HG03521 (cell line): Measurements from ENCODE around the gene SSPN.
A peak's percentile ranks its signal among the peaks of the same experiment; 100 is the strongest.

Source experiments
- ATAC-seq: cut with Tn5 transposase; IDR thresholded peaks from one replicate; pipeline ENCODE4 v1.9.1; 2021; ENCODE audit warnings: mild to moderate bottlenecking, moderate library complexity; ENCODE audit not compliant: unreplicated experiment

Gene SSPN, protein sequence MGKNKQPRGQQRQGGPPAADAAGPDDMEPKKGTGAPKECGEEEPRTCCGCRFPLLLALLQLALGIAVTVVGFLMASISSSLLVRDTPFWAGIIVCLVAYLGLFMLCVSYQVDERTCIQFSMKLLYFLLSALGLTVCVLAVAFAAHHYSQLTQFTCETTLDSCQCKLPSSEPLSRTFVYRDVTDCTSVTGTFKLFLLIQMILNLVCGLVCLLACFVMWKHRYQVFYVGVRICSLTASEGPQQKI

DNA sequence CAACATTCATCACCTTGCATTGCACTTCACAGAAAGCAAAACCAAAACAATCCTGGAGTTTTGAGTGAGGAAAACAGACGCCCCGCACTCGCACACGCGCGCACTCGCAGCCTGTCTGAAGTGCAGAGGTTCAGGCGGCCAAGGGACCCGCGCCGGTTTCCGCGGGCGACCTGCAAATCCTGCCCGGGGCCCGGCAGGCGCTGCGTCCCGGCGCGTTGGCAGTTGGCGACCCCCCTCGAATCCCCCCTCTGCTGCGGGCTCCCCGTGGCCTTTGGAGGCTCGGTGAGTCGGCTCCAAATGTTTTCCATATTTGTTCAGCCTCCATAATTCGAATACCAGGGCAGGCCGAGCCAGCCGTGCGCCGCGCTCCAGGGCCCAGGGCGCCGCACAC is at the start of gene SSPN:
SSPN (plus strand) TSS at position 324 of the 391 bp plus-strand sequence. CDS start 100 bp downstream, outside the sequence.
- ATAC-seq = no peak

DNA sequence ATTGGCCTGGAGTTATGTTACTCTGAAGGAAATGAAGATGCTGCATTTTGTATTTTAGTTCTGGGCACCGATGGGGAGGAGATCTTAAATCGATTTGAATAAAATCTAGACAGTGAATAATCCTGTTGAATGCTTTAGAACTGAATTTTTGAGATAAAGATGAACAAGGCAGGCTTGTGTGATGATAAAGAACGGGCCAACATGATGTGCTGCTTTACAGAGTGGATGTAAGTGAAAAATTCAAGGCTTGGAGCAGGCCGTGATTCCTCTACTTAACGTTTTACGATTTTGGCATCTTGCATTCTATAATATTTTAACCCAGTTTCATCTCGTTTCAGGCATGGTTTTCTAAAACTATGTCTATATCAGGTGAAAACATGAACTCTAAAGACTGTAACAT is 47.1 kb upstream of the SSPN start:
- ATAC-seq = no peak

DNA sequence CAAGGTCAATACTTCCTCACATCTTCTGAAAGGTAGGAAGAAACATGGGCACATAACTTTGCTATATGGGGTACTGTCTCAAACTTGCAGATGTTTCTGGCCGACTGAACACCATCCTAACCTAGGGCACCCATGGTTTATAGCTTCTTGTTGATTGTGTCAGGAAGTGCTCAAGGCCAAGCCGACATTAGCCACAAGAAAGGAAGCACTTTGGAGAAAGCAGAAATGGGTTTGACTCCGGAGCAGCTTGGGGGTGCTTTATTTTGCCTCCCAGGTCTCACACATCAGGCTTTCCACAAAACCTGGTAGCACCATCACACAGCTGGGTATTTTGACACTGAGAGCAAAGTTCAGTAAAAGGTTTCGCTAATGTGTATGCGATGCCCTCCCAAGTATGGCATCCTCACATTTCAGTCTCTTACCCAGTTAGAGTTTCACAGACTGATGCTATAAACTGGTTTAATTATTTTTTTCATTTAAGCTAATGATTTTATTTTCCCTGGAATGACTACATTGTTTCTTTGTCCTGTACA is 45.3 kb upstream of the SSPN start:
- no peak for ATAC-seq

DNA sequence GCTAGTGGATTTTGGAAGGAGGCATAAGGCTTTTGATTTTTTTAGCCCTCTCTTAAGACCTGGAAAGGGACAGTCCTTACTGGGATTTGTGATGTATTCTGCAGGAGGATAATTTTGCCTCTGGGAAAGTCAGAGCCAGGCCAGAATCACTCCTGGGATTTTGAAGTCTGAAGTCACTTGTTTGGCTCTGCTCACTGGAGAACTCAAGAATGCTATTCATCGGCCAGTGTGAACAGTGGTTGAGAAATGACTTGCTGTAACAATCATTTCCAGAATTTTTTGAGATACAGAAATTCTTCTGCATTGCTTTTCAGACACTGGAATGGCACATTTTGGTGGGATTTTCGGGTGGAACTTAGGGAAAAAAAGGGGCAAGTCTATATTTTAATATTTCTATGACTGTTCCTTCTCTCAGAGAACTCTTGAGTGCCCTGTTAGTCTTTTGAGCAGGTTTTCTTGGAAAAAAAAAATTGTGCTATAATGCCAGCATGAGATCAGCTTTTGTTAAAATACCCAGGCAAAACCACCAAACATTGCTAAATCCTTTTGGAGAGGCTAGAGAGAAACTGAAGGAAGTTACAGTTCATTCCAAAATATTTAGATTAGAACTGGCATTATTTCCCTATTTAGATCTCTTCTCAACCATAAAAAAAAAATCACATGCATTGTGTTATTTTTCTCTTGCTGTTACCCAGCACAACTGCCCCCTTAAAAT is 44.5 kb upstream of the SSPN start:
- ATAC-seq = no peak

DNA sequence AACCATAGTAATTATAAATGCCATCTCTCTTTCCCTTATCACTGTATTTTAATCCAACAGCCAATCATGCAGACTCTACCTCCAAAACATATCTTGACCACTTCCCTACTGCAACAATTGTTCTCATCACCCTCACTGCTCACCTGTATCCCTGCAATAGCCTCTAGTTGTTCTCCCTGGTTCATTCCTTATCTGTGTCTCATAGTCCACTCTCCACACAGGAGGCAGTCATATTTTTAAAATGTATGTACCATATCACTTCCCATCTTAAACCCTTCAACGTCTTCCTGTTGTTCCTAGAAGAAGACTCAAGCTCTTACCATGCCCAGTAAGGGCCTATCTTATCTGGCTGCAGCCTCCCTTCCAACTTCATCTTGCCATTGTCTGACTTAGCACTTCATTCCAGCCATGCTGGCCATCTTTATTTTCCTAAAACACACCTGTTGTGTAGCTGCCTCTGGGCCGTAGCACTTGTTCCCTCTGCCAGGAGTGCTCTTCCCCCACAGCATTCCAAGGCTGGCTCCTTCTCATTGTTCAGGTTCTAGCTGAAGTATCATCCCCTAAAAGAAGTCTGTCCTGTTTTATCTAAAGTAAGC is 42.8 kb upstream of the SSPN start:
- ATAC-seq = no peak

DNA sequence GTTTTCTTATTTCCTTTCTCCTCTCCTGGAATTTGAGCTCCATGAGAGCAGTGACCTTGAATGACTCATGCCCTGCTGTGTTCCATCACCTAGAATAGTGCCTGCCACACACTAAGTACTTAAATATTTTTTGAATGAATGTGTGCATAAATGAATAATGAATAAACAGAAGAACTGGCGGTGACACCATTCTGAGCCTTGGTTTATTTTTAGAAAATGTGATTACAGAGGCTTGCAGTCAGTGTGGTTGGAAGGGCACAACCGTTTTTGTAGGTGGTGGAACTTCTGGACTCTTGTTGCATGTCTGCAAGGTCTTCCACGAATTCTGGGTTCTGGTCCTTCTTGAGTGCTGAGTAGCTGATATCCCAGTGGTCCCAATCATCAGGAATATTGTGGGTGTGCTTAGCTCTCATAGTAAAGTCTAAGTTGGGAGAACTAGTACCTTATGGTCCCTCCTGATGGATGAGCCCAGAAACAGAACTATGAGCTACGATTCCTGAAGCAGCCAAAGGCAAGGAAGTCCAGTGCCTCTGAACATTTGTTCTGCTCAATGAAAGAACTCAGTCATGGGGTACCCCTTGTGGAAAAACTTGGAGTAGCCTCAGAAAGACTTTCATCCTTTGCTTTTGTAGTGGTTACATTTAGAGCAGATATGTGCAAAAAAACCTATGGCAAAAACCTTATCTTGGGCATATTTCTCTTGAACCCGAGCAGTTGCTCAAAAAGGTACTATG is 41.8 kb upstream of the SSPN start:
- ATAC-seq = no peak

DNA sequence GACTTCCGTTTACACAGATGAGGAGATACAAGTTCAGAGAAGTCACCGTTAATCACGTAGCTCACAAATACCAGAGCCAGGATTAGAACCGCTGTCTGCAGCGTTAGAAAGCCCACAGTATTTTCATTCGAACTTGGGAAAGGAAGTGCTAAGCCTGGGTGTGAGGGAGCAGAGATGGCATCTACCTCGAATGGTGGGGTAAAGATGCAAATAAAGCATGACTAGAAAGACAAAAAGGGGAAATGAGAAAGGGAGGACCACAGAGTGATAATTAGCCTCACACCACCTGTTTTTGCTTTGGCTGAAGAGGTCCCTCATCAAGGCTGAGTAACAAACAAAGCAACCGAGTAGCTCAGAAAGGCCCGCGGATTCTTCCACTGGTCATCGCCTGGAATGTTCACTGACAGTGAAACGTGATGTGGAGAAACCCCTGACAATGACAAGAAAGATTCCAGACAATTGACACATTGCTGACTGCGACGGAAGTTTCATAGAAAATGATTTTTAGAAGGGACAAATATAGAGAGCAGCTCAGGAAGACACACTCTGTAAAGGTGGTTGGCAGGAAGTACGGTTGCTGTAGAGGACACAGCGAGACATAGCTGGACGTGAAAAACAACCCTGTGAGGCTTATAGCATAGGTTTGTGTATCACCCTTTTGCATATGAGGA is 39.0 kb upstream of the SSPN start:
- peak; percentile 83 for ATAC-seq

DNA sequence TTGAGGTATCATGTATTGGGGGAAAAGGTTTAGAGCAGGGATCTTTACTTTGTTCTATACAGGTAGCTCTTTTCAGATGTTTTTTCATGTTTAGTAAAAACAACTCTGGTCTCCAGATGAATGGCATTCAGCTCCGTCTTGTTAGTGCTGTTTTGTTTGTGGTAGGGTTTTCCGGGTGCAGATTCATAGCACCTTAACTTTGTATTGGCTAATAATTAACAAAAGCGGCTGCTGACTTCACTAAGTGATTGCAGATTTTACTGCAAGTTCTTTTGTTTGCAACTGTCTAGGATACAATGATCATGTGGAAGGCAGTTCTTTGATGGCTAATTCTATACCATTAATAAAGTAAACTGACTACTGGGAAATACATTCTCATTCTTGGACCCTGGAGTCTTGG is 38.4 kb upstream of the SSPN start:
- peak; percentile 10 for ATAC-seq

DNA sequence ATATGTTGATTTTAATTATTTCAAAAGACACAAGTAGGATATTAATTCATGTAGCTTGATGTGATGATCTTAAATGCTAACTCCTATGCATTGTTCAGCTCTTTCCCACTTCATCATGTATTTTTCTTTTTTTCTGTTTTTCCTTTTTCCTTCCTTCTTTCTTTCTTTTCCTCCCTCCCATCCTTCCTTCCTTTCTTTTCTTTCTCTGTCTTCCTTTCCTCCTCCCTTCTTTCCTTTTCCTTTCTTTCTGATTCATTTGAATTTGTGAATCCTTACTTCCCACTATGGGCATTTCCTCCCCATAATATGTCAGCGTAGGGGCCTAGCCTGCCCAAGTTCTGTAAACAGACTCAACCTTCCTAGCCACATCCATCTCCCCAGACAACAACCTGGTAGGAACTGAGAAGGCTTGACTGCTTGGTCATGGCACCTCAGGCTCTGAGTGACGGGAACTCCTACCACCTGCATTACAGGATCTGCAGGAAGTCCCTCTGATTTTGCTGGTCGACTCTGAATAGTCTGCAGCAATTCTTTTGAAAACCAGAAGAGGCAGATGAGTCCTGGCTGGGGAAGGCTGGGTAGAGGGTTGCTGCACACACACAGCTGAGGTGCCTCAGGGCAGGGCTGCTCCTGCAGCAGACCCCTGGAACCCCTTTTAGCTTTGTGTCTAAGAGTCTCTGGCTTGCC is 37.2 kb upstream of the SSPN start:
- ATAC-seq = no peak

DNA sequence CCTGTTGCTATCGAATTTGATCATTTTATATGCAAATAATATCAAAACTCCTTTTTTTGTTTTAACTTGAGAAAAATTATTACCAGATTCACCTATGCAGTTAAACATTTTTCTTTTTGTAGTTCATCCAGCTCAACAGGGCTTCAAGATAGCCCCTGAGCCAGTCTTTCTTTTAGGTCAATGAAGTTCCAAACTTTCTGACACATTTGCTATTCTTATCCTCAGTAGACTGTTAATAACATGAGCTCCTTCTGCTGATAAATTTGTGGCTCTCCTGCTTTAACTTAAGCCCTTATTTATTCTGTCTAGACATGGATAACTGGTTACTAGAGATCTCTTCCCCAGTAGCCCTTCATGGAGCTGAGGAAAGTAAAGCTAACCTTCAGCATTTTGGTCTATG is 33.2 kb upstream of the SSPN start:
- no peak for ATAC-seq

DNA sequence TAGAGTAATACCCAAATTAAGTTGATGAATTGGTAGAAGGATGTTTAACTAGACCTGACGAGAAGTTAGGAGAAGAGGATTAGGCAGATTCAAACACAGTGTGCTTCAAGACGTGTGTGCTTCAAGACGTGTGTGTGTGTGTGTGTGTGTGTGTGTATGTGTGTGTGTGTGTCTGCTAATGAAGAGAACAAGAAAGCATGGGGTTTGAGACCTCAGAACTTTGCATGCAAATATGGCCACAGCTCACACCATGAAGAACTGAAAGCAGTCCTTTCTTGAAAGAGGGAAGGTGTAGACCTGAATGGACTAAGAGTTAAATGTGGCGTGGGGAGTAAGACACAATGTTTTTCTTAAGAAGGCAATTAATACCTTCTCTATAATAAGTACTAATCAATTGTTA is 32.5 kb upstream of the SSPN start:
- ATAC-seq = peak; percentile 89

DNA sequence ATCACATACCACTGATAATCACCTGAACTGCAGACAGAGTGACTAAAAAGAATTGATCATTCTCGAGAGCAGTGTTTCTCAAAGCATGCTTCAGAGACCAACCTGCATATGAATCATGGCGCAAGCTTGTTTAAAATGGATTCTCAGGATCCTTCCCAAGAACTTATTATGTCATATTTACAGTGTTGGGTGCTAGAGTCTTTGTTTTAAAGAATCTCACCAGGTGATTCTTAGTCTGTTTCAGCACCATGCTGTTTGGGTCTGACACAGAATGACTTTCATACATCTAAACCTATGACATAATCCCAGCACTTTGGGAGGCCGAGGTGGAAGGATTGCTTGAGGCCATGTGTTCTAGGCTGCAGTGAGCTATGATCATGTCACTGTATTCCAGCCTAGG is 31.3 kb upstream of the SSPN start:
- no peak for ATAC-seq

DNA sequence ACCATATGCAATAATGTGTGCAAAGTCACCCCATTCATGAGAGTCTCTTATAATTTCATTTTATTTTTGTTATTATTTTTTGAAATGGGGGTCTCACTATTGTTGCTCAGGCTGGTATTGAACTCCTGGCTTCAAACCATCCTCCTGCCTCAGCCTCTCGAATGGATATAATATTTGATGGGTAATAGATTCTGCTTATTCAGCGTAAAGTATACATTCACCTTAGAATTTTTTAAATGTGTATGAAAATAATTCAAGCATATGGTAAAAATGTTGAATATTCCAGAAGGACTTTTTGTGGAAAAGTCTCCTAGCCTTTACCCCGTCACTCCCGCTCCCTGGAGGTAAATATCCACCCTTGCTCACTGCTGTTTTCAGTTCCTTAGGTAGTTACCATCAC is 23.4 kb upstream of the SSPN start:
- no peak for ATAC-seq

DNA sequence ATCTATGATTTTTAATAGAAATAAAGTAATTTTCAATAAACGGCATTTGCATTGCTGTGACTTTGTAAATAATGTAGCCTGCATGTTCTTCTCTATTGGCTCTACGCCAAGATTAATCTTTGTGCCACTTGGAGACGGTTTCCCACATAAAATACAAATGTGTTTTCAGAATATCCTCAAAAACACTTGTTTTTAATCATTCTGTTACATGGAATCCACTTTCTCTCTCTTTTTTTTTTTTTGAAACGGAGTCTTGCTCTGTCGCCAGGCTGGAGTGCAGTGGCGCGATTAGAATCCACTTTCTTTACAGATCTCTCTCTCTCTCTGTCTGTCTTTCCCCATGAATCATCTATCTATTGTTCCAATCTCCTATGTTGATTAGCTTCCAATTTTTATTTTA is 22.8 kb upstream of the SSPN start:
- ATAC-seq = no peak

DNA sequence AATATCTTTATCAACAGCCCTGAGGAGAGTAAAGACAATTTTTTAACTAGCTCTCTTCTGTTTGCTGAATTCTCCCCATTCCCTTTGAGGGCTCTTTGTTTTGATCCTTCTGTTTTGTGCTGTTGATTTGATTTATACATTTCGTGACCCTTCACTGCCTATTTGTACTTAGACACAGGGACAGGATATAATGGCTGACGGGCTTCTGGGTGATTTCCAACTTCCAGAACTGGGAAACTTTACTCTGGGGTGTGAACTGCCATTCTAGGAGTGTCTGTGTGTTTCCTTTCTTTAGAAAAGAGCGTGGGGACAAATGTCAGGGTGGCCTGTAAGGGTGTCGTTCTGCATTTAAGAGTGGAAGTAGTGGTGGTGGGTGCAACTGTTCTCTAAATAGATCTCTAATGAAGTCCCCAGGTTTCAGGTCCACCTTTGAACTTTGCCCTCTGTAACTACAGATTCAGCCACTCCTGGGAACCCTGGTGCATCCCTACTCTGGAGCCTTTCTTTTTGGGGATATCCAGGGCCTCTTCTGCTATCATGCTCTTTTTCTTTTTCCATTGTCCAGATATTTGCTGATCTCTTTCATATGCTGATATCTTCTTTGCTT is 22.3 kb upstream of the SSPN start:
- ATAC-seq = no peak

DNA sequence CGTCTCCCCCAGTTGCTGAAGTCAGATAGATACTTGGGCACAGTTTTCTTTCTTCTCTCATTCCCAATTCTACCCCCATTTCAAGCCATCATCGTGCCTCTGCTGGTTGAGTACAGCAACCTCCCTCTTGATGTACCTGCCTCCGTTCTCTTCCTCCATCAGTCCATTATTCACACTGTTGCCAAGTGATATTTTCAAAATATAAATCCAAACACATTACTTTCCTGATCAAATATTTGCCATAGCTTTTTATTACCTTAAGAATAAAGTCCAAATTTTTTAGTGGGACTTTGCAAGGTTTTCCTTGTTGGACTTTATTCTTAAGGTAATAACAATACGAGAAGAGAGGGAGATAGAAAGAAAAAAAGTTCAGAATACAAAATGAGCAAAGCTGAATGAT is 18.6 kb upstream of the SSPN start:
- ATAC-seq = no peak

DNA sequence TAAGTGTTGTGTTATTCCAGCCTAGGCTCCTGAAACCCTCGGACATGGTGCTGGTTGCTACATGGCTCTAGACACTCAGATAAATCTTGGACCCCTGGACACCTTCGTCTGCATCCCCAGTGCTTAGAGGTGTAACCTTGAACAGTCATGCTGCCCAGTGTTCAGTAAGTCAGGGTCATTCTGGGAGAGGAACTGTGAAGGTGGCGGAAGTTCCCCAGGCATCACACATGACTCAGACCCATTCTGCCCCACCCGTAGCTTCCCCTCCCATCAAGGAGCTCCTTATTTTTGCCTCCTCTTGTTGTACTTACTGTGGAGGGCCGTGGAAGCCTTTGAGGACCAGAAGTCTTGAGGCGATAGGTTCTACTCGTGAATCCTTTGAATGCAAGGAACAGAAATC is 18.1 kb upstream of the SSPN start:
- no peak for ATAC-seq

DNA sequence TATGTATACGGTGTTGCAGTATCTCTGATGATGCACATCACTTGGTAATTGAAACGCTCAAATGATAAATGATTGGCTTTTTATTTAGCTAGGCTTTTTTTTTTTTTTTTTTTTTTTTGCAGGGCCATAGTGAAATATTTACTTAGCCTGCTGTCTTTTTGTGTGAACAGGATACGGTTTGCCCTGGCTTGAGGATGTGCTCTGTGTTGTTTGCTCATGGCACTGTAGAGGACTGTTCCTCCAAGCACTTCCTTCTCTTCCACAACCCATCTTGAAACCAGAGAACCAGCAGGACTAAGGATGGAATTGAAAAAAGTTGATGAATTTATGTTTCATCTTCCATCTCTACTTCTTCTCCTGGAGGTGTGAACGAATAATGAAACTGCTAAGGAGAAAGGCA is 15.5 kb upstream of the SSPN start:
- ATAC-seq = no peak

DNA sequence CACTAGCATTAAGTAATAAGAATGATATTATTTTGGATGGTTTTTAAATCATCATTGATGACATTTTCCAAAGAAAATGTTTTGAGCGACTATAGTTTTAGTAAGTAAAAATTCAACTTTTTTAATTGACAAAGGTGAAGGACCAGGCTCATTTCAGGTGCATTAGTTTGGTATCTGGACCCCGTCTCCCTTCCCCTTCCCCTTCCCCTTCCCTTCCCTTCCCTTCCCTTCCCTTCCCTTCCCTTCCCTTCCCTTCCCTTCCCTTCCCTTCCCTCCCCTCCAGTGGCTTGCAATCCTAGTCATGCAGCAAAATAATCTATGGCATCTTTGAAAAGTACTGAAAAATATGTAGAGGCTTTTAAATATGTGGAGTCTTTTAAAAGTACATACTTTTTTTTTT is 13.0 kb upstream of the SSPN start:
- ATAC-seq = no peak
